GM18909 (cell line): ENCODE data around the gene ASAP3.

Experiments used
- ATAC-seq: cut with Tn5 transposase; IDR thresholded peaks from one replicate; pipeline ENCODE4 v1.9.1; 2021; ENCODE audit warnings: mild to moderate bottlenecking; ENCODE audit not compliant: unreplicated experiment, poor library complexity

Gene ASAP3

GRCh38 chr1:23480187-23481025 is 3.6 kb downstream of the ASAP3 start:
- ATAC-seq: no peak

GRCh38 chr1:23479666-23479941 is 4.4 kb downstream of the ASAP3 start:
- no peak for ATAC-seq

GRCh38 chr1:23478896-23479665 is 4.9 kb downstream of the ASAP3 start:
- no peak for ATAC-seq

- ATAC-seq: no peak
These were observed 6.4 kb downstream of the ASAP3 start for GRCh38 chr1:23477359-23478144.

GRCh38 chr1:23475641-23476040 is 8.3 kb downstream of the ASAP3 start:
- no peak for ATAC-seq

- no peak for ATAC-seq
These were observed 8.8 kb downstream of the ASAP3 start for GRCh38 chr1:23475134-23475628.

- no peak for ATAC-seq
These were observed 10.8 kb downstream of the ASAP3 start for GRCh38 chr1:23473037-23473800.

- no peak for ATAC-seq
These were observed 11.5 kb downstream of the ASAP3 start for GRCh38 chr1:23472351-23473036.

- ATAC-seq: no peak
These were observed 12.4 kb downstream of the ASAP3 start for GRCh38 chr1:23471473-23472075.

- no peak for ATAC-seq
These were observed 13.5 kb downstream of the ASAP3 start for GRCh38 chr1:23470282-23471070.

- ATAC-seq: no peak
These were observed 14.5 kb downstream of the ASAP3 start for GRCh38 chr1:23469372-23469982.

GRCh38 chr1:23466423-23466989 is 17.5 kb downstream of the ASAP3 start:
- ATAC-seq: no peak

- no peak for ATAC-seq
These were observed 20.7 kb downstream of the ASAP3 start for GRCh38 chr1:23463286-23463685.

- ATAC-seq: no peak
These were observed 21.2 kb downstream of the ASAP3 start for GRCh38 chr1:23462766-23463165.

- ATAC-seq: no peak
These were observed 22.9 kb downstream of the ASAP3 start for GRCh38 chr1:23461050-23461449.

GRCh38 chr1:23460519-23460918 is 23.5 kb downstream of the ASAP3 start:
- no peak for ATAC-seq

GRCh38 chr1:23459338-23459757 is 24.6 kb downstream of the ASAP3 start:
- no peak for ATAC-seq

- ATAC-seq: no peak
These were observed 27.8 kb downstream of the ASAP3 start for GRCh38 chr1:23456226-23456625.
